ENCODE measurements around the gene KDM4B.

- TF ChIP-seq POLR2A (IDR thresholded peaks at IDR 0.05), result no peak
- no peak for TF ChIP-seq EP300 (IDR thresholded peaks at IDR 0.05)
- no peak for TF ChIP-seq CTCF (IDR thresholded peaks at IDR 0.05)
Observed at GRCh38 chr19:5052945-5053485, 84.1 kb downstream of the KDM4B start.
